GM19023 (cell line): ENCODE results near the gene TMEM225B.
"Not testable (repeated sequence)": the region's sequence is repeated elsewhere in the genome, so short reads cannot be mapped to it uniquely, and the experiment has no call there.

ENCODE experiments used
- ATAC-seq: cut with Tn5 transposase; IDR thresholded peaks from one replicate; pipeline ENCODE4 v1.9.1; 2021; ENCODE audit warnings: mild to moderate bottlenecking, moderate library complexity; ENCODE audit not compliant: unreplicated experiment

Gene TMEM225B

GRCh38 chr7:99579281-99579955 is 18.6 kb upstream of the TMEM225B start:
- no peak for ATAC-seq

GRCh38 chr7:99579956-99580777 is 17.9 kb upstream of the TMEM225B start:
- no peak for ATAC-seq

GRCh38 chr7:99580778-99581332 is 17.2 kb upstream of the TMEM225B start:
- not testable (repeated sequence) for ATAC-seq

GRCh38 chr7:99588868-99589267 is 9.2 kb upstream of the TMEM225B start:
- ATAC-seq, result no peak

GRCh38 chr7:99594948-99595745 is 2.9 kb upstream of the TMEM225B start:
- ATAC-seq, result no peak

GRCh38 chr7:99596408-99596955 is 1.6 kb upstream of the TMEM225B start:
- no peak for ATAC-seq

GRCh38 chr7:99599836-99600235 is 1.8 kb downstream of the TMEM225B start:
- ATAC-seq, result no peak

- no peak for ATAC-seq
Observed at GRCh38 chr7:99601656-99602310, 3.7 kb downstream of the TMEM225B start.

GRCh38 chr7:99605527-99605926 is 7.5 kb downstream of the TMEM225B start:
- ATAC-seq, result no peak

- no peak for ATAC-seq
Observed at GRCh38 chr7:99606531-99606930, 8.5 kb downstream of the TMEM225B start.

- ATAC-seq, result no peak
Observed at GRCh38 chr7:99607548-99607947, 9.5 kb downstream of the TMEM225B start.

- no peak for ATAC-seq
Observed at GRCh38 chr7:99614495-99614894, 16.4 kb downstream of the TMEM225B start.

- no peak for ATAC-seq
Observed at GRCh38 chr7:99615989-99616358, 17.9 kb downstream of the TMEM225B start.

- ATAC-seq, result peak; percentile 96
Observed at GRCh38 chr7:99616359-99617191, 18.5 kb downstream of the TMEM225B start, which contains the start of gene ZSCAN25. ZSCAN25 (plus strand) TSS chr7:99616946; CDS start chr7:99619607, 2,661 bp downstream.

- ATAC-seq, result no peak
Observed at GRCh38 chr7:99617192-99617781, 19.2 kb downstream of the TMEM225B start.

GRCh38 chr7:99618726-99619125 is 20.7 kb downstream of the TMEM225B start:
- no peak for ATAC-seq

- no peak for ATAC-seq
Observed at GRCh38 chr7:99619571-99620130, 21.6 kb downstream of the TMEM225B start.

GRCh38 chr7:99621271-99621670 is 23.2 kb downstream of the TMEM225B start:
- no peak for ATAC-seq

GRCh38 chr7:99622596-99622995 is 24.5 kb downstream of the TMEM225B start:
- ATAC-seq, result no peak
